NCI-H1694 treated with DMSO at 0.1 percent for 48 hours (cell line): ENCODE measurements around the gene EPB42.
"Not testable (repeated sequence)": the region's sequence is repeated elsewhere in the genome, so short reads cannot be mapped to it uniquely, and the experiment has no call there.

ENCODE experiments used
- DNase-seq: peaks from one replicate; lab custom pipeline; 2025; lab: John Stamatoyannopoulos, UW

The EPB42 gene

GRCh38 chr15:43212299-43212698 lies 8.5 kb downstream of the EPB42 start:
- DNase-seq, result no peak

- DNase-seq, result no peak
Observed at GRCh38 chr15:43211224-43211735, 9.5 kb downstream of the EPB42 start.

GRCh38 chr15:43210807-43211206 lies 10.0 kb downstream of the EPB42 start:
- no peak for DNase-seq

GRCh38 chr15:43210172-43210745 lies 10.6 kb downstream of the EPB42 start:
- no peak for DNase-seq

GRCh38 chr15:43209059-43209824 lies 11.6 kb downstream of the EPB42 start:
- DNase-seq, result no peak

- DNase-seq, result no peak
Observed at GRCh38 chr15:43208052-43209002, 12.5 kb downstream of the EPB42 start.

GRCh38 chr15:43207024-43207423 lies 13.8 kb downstream of the EPB42 start:
- DNase-seq, result no peak

GRCh38 chr15:43206054-43206453 lies 14.8 kb downstream of the EPB42 start:
- no peak for DNase-seq

GRCh38 chr15:43204016-43204901 lies 16.6 kb downstream of the EPB42 start:
- peak; percentile 8 for DNase-seq

- no peak for DNase-seq
Observed at GRCh38 chr15:43199945-43200488, 20.8 kb downstream of the EPB42 start.

GRCh38 chr15:43198992-43199391 lies 21.8 kb downstream of the EPB42 start:
- DNase-seq, result no peak

GRCh38 chr15:43198556-43198955 lies 22.3 kb downstream of the EPB42 start:
- DNase-seq, result not testable (repeated sequence)

GRCh38 chr15:43197773-43198172 lies 23.0 kb downstream of the EPB42 start:
- DNase-seq, result not testable (repeated sequence)

- DNase-seq, result no peak
Observed at GRCh38 chr15:43196760-43197548, 23.9 kb downstream of the EPB42 start.

- no peak for DNase-seq
Observed at GRCh38 chr15:43194795-43195194, 26.0 kb downstream of the EPB42 start.

GRCh38 chr15:43193710-43194109 lies 27.1 kb downstream of the EPB42 start:
- no peak for DNase-seq

GRCh38 chr15:43190178-43190577 lies 30.6 kb downstream of the EPB42 start:
- no peak for DNase-seq

GRCh38 chr15:43189296-43189695 lies 31.5 kb downstream of the EPB42 start:
- no peak for DNase-seq

GRCh38 chr15:43187544-43188155 lies 33.2 kb downstream of the EPB42 start:
- DNase-seq, result peak; percentile 19

GRCh38 chr15:43186003-43186353 lies 34.8 kb downstream of the EPB42 start:
- DNase-seq, result peak; percentile 18
